ENCODE results near the gene TOP3B.

Gene TOP3B, protein sequence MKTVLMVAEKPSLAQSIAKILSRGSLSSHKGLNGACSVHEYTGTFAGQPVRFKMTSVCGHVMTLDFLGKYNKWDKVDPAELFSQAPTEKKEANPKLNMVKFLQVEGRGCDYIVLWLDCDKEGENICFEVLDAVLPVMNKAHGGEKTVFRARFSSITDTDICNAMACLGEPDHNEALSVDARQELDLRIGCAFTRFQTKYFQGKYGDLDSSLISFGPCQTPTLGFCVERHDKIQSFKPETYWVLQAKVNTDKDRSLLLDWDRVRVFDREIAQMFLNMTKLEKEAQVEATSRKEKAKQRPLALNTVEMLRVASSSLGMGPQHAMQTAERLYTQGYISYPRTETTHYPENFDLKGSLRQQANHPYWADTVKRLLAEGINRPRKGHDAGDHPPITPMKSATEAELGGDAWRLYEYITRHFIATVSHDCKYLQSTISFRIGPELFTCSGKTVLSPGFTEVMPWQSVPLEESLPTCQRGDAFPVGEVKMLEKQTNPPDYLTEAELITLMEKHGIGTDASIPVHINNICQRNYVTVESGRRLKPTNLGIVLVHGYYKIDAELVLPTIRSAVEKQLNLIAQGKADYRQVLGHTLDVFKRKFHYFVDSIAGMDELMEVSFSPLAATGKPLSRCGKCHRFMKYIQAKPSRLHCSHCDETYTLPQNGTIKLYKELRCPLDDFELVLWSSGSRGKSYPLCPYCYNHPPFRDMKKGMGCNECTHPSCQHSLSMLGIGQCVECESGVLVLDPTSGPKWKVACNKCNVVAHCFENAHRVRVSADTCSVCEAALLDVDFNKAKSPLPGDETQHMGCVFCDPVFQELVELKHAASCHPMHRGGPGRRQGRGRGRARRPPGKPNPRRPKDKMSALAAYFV

DNA sequence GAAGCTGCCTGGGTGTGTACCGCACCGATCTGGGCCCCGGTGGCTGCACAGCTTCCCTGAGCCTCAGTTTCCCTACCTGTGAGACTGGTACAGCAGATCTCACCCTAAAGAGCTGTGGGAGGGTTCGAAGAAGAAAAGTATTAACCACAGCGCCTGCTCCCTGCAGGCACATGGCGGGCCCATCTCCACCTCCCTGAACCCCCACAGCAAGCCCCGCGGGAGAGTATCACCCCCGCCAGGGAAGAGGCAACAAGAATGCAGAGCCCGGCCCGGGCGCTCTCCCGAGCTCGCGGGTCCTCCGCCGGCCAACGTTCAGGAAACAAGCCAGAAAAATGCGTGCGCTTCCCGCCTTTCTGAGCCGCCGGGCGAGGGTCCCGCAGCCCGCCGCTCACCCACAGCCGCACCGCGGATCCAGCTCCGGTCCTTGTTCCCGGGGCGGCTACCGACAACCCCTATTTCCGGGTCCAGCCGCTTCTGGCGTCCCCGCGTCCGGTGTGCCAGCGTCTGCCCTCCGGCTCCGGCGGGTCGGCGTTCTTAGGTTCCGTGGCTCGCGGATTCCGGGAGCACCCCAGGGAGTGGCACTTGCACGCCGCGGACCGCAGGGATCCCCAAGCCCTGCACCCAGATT lies at the start of gene TOP3B:
TSS of gene TOP3B (minus strand) at position 450 of the 628 bp plus-strand sequence. CDS start 7,078 bp downstream, outside the sequence.
- peak; percentile 72 for DNase-seq (ENCODE audit: low read depth)

- no peak for DNase-seq (ENCODE audit: low read depth)
Measured at GRCh38 chr22:22031183-22031945, 48.8 kb upstream of the TOP3B start.

- DNase-seq (ENCODE audit: low read depth): no peak
Measured at GRCh38 chr22:22030493-22031182, 48.1 kb upstream of the TOP3B start.

DNA sequence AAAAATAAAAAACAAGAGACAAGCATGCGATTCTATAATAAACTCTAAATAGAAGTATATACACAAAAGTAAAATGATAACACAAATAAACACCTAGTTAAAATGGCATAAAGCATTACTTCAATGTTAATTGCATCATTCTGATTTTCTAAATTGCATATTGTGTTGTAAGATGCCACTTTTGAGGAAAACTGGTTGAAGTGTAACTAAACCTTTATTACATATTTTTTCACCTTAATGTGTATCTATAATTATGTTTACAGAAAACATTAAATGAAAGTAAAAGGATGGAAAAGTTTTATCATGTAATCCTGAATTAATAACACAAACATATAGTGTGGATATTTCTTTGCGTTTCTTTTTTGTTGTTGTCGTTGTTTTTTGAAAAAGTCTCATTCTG lies 45.4 kb upstream of the TOP3B start:
- no peak for DNase-seq (ENCODE audit: low read depth)

- DNase-seq (ENCODE audit: low read depth): no peak
Measured at GRCh38 chr22:22026157-22026831, 43.7 kb upstream of the TOP3B start.

DNA sequence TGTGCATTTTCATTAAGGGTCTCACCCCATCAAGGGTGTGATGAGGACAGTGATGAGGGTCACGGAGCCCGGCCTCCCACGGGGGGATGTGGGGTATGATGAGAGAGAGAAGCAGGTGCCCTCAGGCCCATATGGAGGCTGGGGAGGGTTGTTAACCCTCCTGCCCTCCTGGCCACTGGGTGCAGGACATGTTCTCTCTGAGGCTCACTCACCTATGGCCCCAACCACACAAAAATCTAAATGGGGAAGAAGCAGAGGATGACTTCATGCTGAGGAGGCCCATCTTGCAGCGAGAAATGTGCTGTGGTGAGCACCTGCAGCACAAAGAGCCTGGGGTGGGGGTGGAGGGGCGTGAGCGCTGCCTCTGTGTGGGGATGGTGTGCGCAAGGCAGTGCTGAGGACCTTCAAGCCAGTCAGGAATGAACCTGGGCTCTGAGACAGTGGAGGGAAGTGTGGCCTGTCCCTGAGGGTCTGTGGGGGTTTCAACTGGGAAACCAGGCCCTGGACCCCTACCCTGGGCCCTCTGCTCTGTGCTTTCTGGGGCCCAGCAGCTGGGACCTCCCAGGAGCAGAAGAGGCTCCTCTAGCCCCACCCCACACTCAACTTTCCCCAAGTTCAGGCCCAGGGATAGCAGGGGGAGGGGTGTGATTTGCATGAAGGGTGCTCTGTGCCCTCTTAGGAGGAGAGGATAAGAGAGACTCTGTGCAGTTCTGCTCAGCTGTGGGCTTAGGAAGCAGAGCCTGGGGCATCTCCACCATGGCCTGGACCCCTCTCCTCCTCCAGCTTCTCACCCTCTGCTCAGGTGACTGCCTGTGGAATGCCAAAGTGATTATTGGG lies 43.0 kb upstream of the TOP3B start:
- no peak for DNase-seq (ENCODE audit: low read depth)

DNA sequence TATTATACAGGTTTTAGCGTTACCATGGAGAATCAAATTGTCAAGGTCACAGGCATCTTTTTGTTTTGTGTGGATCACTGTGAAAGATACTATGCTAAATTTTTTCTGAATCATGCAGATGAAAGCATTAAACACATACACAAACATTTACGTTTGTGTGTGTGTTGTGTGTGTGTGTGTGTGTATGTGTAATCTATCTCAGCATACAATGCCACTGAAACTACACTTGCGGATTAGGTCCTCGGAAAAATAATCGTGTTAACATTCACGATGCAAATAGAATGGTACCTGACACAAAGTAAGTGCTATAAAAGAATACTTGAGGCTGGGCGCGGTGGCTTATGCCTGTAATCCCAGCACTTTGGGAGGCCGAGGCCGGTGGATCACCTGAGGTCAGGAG lies 41.9 kb upstream of the TOP3B start:
- DNase-seq (ENCODE audit: low read depth): no peak

GRCh38 chr22:22023581-22024137 lies 41.1 kb upstream of the TOP3B start:
- no peak for DNase-seq (ENCODE audit: low read depth)

DNA sequence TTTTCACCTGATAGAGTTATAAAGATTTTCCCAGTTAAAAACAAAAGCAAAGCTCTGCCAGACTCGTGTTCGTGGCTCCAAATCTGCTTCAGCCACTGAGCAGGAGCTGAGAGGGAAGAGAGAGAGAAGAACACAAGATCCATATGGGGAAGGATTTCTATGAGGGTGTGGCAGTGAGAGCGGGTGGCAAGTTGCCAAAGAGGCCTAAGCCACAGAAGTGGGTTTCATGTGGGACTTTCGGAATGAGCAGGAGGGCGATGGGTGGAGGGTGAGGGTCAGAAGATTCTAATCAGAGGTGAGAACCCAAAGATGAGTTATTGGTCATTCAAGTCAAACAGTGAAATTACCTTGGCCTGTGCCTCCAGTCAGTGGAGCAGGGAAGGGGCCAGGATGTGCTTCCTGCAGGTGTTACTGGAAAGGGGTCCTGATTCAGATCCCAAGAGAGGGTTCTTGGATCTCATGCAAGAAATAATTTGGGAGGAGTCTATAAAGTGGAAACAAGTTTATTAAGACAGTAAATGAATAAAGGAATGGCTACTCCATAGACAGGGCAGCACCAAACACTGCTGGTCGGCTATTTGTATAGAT lies 40.5 kb upstream of the TOP3B start:
- DNase-seq (ENCODE audit: low read depth): no peak

- no peak for DNase-seq (ENCODE audit: low read depth)
Measured at GRCh38 chr22:22022255-22022840, 39.8 kb upstream of the TOP3B start.

- DNase-seq (ENCODE audit: low read depth): no peak
Measured at GRCh38 chr22:22021162-22021750, 38.7 kb upstream of the TOP3B start.

DNA sequence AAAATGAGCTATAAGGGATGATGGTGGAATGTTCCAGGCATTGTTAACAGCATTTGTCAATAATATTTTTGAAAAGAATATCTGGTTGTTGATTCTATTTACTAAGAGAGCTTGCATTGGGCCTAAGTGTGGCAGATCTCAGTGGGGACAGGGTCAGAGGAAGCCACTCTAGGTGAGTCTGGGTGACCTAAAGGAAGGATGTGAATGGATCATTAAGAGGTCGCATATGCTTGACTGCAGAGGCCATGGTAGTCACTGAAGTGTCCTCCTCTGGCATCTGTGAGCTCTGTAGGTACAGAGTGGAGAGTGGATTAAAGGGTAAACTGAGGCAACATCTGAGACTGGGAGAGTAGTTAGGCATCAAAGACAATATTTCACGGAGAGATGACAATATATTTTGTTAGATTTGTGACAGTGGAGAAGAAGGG lies 37.9 kb upstream of the TOP3B start:
- no peak for DNase-seq (ENCODE audit: low read depth)

- no peak for DNase-seq (ENCODE audit: low read depth)
Measured at GRCh38 chr22:22019659-22020424, 37.3 kb upstream of the TOP3B start.

GRCh38 chr22:22018825-22019658 lies 36.5 kb upstream of the TOP3B start:
- no peak for DNase-seq (ENCODE audit: low read depth)

DNA sequence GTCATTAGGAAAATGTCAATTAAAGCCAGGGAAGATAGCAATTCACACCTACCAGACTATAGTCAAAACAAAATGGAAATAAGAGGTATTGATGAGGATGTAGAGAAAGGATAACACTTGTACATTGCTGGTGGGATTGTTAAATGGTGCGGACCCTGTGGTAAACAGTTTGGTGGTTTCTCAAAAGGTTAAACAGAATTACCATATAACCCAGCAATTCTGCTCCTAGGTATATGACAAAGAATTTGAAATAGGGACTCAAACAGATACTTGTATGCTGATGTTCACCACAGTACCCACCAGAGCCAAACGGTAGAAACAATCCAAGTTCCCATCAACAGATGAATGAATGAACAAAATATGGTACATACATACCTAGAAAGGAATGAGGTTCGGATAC lies 33.0 kb upstream of the TOP3B start:
- DNase-seq (ENCODE audit: low read depth): no peak

GRCh38 chr22:22014285-22014659 lies 31.7 kb upstream of the TOP3B start:
- no peak for DNase-seq (ENCODE audit: low read depth)
